ENCODE results near the gene PTGIR.

Gene PTGIR

DNA sequence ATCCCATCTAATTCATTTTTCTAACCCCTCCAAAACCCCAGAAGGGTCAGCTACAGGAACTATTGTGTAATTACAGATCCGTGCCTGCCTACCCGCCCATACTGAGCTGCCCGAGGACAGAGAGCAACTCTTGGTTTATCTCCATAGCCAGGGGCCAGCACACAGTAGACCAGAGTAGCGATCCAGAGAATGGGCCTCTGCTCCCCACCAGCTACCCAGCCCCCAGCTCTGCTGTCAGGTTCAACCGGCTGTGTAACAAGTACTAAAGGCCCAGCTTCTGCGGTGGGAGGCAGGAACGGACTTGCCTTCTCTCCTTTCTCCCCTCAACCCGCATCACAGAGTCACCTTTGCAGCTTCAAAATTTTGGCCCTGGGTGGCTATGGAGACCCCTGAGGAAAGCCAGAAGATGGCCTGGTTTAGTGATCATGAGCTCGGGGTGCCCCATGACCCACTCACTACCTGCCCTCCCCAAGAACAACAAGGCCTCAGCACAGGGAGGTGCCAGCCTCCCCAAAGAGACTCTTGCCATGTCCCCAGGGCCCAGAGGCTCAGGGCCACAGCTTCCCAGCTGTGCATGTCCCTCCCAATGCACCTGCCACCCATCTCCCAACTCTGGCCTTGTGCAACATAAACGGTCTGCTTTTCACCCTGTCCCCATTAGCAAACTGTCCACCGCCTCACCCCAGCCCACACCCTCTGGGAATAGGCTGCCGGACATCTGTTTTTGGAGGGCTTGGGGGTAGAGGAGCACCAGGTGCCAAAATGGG, 18.0 kb downstream of the PTGIR start:
- no peak for TF ChIP-seq SIN3A (IDR thresholded peaks at IDR 0.05; ENCODE audit: borderline replicate concordance, insufficient read depth, low read length)
- no peak for TF ChIP-seq TAF1 (IDR thresholded peaks at IDR 0.05; ENCODE audit: borderline replicate concordance, insufficient read depth, low read length)

DNA sequence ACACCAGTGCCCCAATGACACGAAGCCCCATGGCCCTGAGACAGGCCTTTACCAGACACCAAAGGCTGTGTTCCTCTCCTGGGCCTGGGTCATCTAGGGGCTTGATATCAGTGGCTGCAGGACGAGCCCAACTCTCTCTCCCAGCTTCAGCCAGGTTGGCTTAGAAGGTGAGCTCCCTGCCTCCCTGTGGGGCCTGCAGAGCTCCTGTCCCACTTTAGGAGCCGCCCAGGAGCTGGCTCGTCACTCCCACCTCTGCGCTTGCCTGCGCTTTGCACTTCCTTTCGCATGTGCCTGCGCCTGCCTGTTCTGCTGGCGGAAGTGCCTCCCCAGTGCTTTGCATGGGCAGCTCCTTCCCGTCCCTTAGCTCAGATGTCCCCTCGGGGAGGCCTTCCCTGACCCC, 18.9 kb downstream of the PTGIR start:
- TF ChIP-seq FOXP2 (optimal IDR thresholded peaks at IDR 0.05; ENCODE audit: borderline replicate concordance, extremely low read depth, extremely low read length, insufficient read depth), result no peak
- no peak for TF ChIP-seq TAF1 (IDR thresholded peaks at IDR 0.05; ENCODE audit: borderline replicate concordance, insufficient read depth, low read length)
- no peak for TF ChIP-seq POLR2AphosphoS5 (IDR thresholded peaks at IDR 0.05; ENCODE audit: low read depth, low read length)
- TF ChIP-seq SIN3A (IDR thresholded peaks at IDR 0.05; ENCODE audit: borderline replicate concordance, insufficient read depth, low read length), result no peak
- TF ChIP-seq, protein P1, sequence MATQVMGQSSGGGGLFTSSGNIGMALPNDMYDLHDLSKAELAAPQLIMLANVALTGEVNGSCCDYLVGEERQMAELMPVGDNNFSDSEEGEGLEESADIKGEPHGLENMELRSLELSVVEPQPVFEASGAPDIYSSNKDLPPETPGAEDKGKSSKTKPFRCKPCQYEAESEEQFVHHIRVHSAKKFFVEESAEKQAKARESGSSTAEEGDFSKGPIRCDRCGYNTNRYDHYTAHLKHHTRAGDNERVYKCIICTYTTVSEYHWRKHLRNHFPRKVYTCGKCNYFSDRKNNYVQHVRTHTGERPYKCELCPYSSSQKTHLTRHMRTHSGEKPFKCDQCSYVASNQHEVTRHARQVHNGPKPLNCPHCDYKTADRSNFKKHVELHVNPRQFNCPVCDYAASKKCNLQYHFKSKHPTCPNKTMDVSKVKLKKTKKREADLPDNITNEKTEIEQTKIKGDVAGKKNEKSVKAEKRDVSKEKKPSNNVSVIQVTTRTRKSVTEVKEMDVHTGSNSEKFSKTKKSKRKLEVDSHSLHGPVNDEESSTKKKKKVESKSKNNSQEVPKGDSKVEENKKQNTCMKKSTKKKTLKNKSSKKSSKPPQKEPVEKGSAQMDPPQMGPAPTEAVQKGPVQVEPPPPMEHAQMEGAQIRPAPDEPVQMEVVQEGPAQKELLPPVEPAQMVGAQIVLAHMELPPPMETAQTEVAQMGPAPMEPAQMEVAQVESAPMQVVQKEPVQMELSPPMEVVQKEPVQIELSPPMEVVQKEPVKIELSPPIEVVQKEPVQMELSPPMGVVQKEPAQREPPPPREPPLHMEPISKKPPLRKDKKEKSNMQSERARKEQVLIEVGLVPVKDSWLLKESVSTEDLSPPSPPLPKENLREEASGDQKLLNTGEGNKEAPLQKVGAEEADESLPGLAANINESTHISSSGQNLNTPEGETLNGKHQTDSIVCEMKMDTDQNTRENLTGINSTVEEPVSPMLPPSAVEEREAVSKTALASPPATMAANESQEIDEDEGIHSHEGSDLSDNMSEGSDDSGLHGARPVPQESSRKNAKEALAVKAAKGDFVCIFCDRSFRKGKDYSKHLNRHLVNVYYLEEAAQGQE (IDR thresholded peaks at IDR 0.05; ENCODE audit: insufficient read depth in 1 of 2, low read depth in 2 of 2, low read length in 2 of 2), result no peak

- TF ChIP-seq, protein P1 (IDR thresholded peaks at IDR 0.05; ENCODE audit: insufficient read depth in 1 of 2, low read depth in 2 of 2, low read length in 2 of 2), result no peak
- TF ChIP-seq TAF1 (IDR thresholded peaks at IDR 0.05; ENCODE audit: borderline replicate concordance, insufficient read depth, low read length) (no peak), SIN3A (IDR thresholded peaks at IDR 0.05; ENCODE audit: borderline replicate concordance, insufficient read depth, low read length) (no peak), POLR2AphosphoS5 (IDR thresholded peaks at IDR 0.05; ENCODE audit: low read depth, low read length) (no peak), FOXP2 (optimal IDR thresholded peaks at IDR 0.05; ENCODE audit: borderline replicate concordance, extremely low read depth, extremely low read length, insufficient read depth) (no peak)
Observed at GRCh38 chr19:46605356-46605821, 19.5 kb downstream of the PTGIR start.

DNA sequence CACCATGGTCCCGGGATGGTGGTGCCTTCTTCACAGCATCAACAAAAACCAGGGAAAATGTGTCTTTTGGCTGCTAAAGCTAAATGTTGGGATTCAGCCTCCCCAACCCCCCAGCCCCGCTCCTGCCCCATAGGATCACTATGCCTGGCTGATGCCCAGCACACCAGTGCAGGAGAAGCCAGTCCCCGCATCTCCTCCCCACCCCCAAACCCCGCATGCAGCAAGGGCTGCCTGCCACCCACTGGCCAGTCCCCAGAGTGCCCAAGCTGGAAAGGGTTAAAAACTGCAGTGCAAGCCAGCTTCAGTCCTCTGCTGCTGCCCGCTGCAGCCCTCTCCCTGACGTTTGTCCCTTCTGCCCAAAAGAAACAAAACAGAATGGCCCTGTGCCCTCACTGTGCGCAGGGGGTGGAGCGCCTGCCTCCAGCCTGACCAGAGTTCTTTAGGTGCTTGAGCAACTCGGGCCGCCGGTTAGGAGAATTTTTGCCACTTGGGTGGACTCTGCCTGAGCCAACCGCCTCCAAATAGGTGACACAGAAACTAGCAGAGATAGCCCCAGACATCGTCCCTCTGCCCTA, 20.0 kb downstream of the PTGIR start:
- no peak for TF ChIP-seq FOXP2 (optimal IDR thresholded peaks at IDR 0.05; ENCODE audit: borderline replicate concordance, extremely low read depth, extremely low read length, insufficient read depth)
- TF ChIP-seq POLR2AphosphoS5 (IDR thresholded peaks at IDR 0.05; ENCODE audit: low read depth, low read length), result no peak
- TF ChIP-seq TAF1 (IDR thresholded peaks at IDR 0.05; ENCODE audit: borderline replicate concordance, insufficient read depth, low read length), result no peak
- no peak for TF ChIP-seq SIN3A (IDR thresholded peaks at IDR 0.05; ENCODE audit: borderline replicate concordance, insufficient read depth, low read length)
- TF ChIP-seq, protein P1 (IDR thresholded peaks at IDR 0.05; ENCODE audit: insufficient read depth in 1 of 2, low read depth in 2 of 2, low read length in 2 of 2), result no peak

- TF ChIP-seq FOXP2 (optimal IDR thresholded peaks at IDR 0.05; ENCODE audit: borderline replicate concordance, extremely low read depth, extremely low read length, insufficient read depth) (no peak), POLR2AphosphoS5 (IDR thresholded peaks at IDR 0.05; ENCODE audit: low read depth, low read length) (no peak), SIN3A (IDR thresholded peaks at IDR 0.05; ENCODE audit: borderline replicate concordance, insufficient read depth, low read length) (no peak)
- TF ChIP-seq, protein P1 (IDR thresholded peaks at IDR 0.05; ENCODE audit: insufficient read depth in 1 of 2, low read depth in 2 of 2, low read length in 2 of 2), result no peak
Observed at GRCh38 chr19:46603752-46604231, 21.1 kb downstream of the PTGIR start.
